Smooth muscle cell (in vitro differentiated cells): ENCODE measurements around the gene ACAD10. TPM values are rescaled to one million over a fixed set of nuclear protein-coding genes. Genes with fewer than 3 reads are reported as not detected.
A peak's percentile ranks its signal among the peaks of the same experiment; 100 is the strongest.

ENCODE experiments used
- DNase-seq: peaks from one replicate; lab custom pipeline; 2025; ENCODE audit not compliant: unreplicated experiment; lab: John Stamatoyannopoulos, UW
- H2AFZ ChIP-seq: fragments of 200-600 bp; sonication (generic); 2 replicates; pipeline ENCODE4 v1.6.0; 2016; ENCODE audit warnings: antibody characterized with exemption, low read depth, mild to moderate bottlenecking
- H3F3A ChIP-seq: fragments of 200-600 bp; sonication (generic); 2 replicates; pipeline ENCODE4 v1.6.0; 2017; ENCODE audit warnings: antibody characterized with exemption, low read depth
- H3K27ac ChIP-seq: fragments of 200-600 bp; sonication (generic); 2 replicates; pipeline ENCODE4 v1.5.1; 2016; ENCODE audit warnings: low read depth, mild to moderate bottlenecking
- H3K27me3 ChIP-seq: fragments of 200-600 bp; sonication (generic); 2 replicates; pipeline ENCODE4 v1.6.1; 2016; ENCODE audit warnings: low read depth, mild to moderate bottlenecking
- H3K36me3 ChIP-seq: fragments of 200-600 bp; sonication (generic); 2 replicates; pipeline ENCODE4 v1.5.1; 2016; ENCODE audit warnings: low read depth
- H3K4me1 ChIP-seq: fragments of 200-600 bp; sonication (generic); 2 replicates; pipeline ENCODE4 v1.5.1; 2016; ENCODE audit warnings: low read depth
- H3K4me2 ChIP-seq: fragments of 200-600 bp; sonication (generic); 2 replicates; pipeline ENCODE4 v1.6.0; 2016; ENCODE audit warnings: mild to moderate bottlenecking
- H3K4me3 ChIP-seq: fragments of 200-600 bp; sonication (generic); 2 replicates; pipeline ENCODE4 v1.5.1; 2016; ENCODE audit warnings: mild to moderate bottlenecking
- H3K79me2 ChIP-seq: fragments of 200-600 bp; sonication (generic); 2 replicates; pipeline ENCODE4 v1.6.0; 2016; ENCODE audit warnings: low read depth, mild to moderate bottlenecking
- H3K9ac ChIP-seq: fragments of 200-600 bp; sonication (generic); 2 replicates; pipeline ENCODE4 v1.6.0; 2016; ENCODE audit warnings: low read depth
- H3K9me3 ChIP-seq: fragments of 200-600 bp; sonication (generic); replicated peaks from 2 replicates; pipeline ENCODE4 v1.5.1; 2016; ENCODE audit warnings: low read depth
- H4K20me1 ChIP-seq: fragments of 200-600 bp; sonication (generic); 2 replicates; pipeline ENCODE4 v1.6.0; 2016; ENCODE audit warnings: low read depth
- WGBS: methylation state at CpG from one replicate; pipeline ENCODE4 v1.1.7; 2016; ENCODE audit warnings: low lambda C conversion rate; 5-methylcytosine and 5-hydroxymethylcytosine counted together
- polyA plus RNA-seq: library from polyadenylated mRNA; unstranded; fragments of >200 nt; fragmentation: Nextera tagmentation; extraction: Ambion mirVana; gene quantifications from 2 replicates; pipeline ENCODE4 v1.2.1, GENCODE V29; 2016
- total RNA-seq: library from RNA; depleted of rRNA; stranded (reverse); fragments of >200 nt; gene quantifications from 2 replicates; pipeline ENCODE4 v1.2.3, GENCODE V29; 2014
- TF ChIP-seq, protein P1 (sequence below): fragments of 200-600 bp; sonication (generic); IDR thresholded peaks from 2 replicates; pipeline ENCODE4 v1.5.1; 2017; ENCODE audit warnings: borderline replicate concordance, mild to moderate bottlenecking, antibody characterized with exemption; ENCODE audit not compliant: insufficient read depth, poor library complexity, severe bottlenecking

ACAD10 gene
- total and polyA plus RNA-seq, 2 experiments from 2014 or later = 13.4 to 14.9 TPM

DNA sequence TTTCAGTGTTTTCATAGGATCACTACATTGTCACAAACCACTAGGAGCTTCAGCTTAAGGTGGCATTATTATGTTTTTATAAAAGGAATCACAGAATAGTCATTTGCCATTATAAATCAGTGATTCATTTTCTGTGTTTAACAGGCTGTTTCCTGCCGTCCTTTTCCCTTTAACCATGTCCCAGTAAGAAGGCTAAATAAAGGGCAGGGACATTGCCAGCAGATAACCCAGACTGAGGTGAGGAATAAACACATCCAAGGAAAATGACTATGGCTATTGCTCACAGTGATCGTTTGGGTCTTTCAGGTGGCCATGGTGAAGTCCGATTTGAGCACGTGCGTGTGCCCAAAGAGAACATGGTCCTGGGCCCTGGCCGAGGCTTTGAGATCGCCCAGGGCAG is 63.0 kb downstream of the ACAD10 start:
- 96% methylated on average over 7 of the region's 7 CpGs for WGBS

DNA sequence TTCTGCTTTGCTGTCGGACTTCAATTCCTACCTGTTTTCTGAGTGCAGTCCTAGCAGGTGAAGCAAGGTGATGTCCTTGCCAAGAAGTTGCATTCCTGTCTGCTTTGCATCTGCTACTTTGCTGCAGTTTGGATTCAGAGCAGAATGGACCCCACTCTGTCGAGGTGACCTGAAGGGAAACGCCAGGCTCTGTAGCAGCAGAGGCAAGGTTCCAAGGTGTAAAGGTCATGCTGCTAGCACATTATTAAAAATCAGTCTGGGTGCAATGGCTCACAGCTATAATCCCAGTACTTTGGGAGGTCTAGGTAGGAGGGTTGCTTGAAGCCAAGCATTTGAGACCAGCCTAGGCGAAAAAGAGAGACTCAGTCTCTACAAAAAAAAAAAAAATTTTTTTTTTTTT is 63.5 kb downstream of the ACAD10 start:
- no peak overlapping the region for H3K27ac ChIP-seq
- no peaks in the 10 kb centered on the region for H3F3A ChIP-seq
- no peaks in the 10 kb centered on the region for H3K9me3 ChIP-seq
- no peaks in the 10 kb centered on the region for H4K20me1 ChIP-seq
- no peak for DNase-seq
- H2AFZ ChIP-seq = no peak overlapping the region
- no peaks in the 10 kb centered on the region for H3K27me3 ChIP-seq
- TF ChIP-seq, protein P1, sequence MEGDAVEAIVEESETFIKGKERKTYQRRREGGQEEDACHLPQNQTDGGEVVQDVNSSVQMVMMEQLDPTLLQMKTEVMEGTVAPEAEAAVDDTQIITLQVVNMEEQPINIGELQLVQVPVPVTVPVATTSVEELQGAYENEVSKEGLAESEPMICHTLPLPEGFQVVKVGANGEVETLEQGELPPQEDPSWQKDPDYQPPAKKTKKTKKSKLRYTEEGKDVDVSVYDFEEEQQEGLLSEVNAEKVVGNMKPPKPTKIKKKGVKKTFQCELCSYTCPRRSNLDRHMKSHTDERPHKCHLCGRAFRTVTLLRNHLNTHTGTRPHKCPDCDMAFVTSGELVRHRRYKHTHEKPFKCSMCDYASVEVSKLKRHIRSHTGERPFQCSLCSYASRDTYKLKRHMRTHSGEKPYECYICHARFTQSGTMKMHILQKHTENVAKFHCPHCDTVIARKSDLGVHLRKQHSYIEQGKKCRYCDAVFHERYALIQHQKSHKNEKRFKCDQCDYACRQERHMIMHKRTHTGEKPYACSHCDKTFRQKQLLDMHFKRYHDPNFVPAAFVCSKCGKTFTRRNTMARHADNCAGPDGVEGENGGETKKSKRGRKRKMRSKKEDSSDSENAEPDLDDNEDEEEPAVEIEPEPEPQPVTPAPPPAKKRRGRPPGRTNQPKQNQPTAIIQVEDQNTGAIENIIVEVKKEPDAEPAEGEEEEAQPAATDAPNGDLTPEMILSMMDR = no peak
- WGBS = 98% methylated on average over 4 of the region's 4 CpGs
- no peak overlapping the region for H3K4me2 ChIP-seq
- H3K9ac ChIP-seq = no peak overlapping the region
- H3K4me1 ChIP-seq = no peaks in the 10 kb centered on the region
- no peak overlapping the region for H3K4me3 ChIP-seq
- H3K79me2 ChIP-seq = no peaks in the 10 kb centered on the region
- H3K36me3 ChIP-seq = no peaks in the 10 kb centered on the region

More for the DNA sequence above, 63.0 kb downstream of the ACAD10 start:
- H3K4me1 ChIP-seq = no peaks in the 10 kb centered on the region
- H3K4me2 ChIP-seq = no peak overlapping the region
- no peak overlapping the region for H3K9ac ChIP-seq
- no peaks in the 10 kb centered on the region for H3K79me2 ChIP-seq
- H3K36me3 ChIP-seq = no peaks in the 10 kb centered on the region
- H3K27me3 ChIP-seq = no peaks in the 10 kb centered on the region
- H3F3A ChIP-seq = no peaks in the 10 kb centered on the region
- TF ChIP-seq, protein P1 = no peak
- H3K27ac ChIP-seq = no peak overlapping the region
- H3K4me3 ChIP-seq = no peak overlapping the region
- no peak for DNase-seq
- no peak overlapping the region for H2AFZ ChIP-seq
- H3K9me3 ChIP-seq = no peaks in the 10 kb centered on the region
- H4K20me1 ChIP-seq = no peaks in the 10 kb centered on the region

- TF ChIP-seq, protein P1 = peak; percentile 62
- no peaks in the 10 kb centered on the region for H3K79me2 ChIP-seq
- no peak overlapping the region for H3K4me2 ChIP-seq
- no peaks in the 10 kb centered on the region for H3K9me3 ChIP-seq
- WGBS = 65% methylated on average over 23 of the region's 23 CpGs
- no peaks in the 10 kb centered on the region for H3K36me3 ChIP-seq
- no peaks in the 10 kb centered on the region for H3F3A ChIP-seq
- H3K27ac ChIP-seq = no peak overlapping the region
- H2AFZ ChIP-seq = no peak overlapping the region
- H3K4me3 ChIP-seq = no peak overlapping the region
- H3K9ac ChIP-seq = no peak overlapping the region
- no peaks in the 10 kb centered on the region for H3K27me3 ChIP-seq
- DNase-seq = no peak
- peaks cover 2% of the 10 kb centered on the region for H3K4me1 ChIP-seq
- H4K20me1 ChIP-seq = no peaks in the 10 kb centered on the region
Observed at GRCh38 chr12:111753144-111753881, 67.5 kb downstream of the ACAD10 start.

DNA sequence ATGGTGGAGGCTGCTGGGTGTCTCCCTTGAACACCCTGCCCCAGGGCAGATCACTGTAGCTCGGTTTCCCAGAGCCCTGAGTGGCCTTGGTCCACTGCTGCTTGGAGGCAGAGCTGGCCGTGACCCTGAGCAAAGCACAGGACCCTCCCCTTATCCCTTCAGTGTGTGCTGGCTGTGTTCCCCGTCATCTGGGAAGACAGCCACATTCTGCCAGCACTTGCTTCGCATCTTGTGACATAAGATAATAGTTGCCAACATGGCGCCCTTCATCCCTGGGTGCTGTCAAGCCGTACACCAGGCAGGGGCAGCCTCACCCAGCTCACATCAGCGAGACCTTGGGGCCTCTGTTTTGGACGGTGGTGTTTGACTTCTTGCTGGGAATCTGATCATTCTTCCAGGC is 68.8 kb downstream of the ACAD10 start:
- no peak overlapping the region for H3K4me2 ChIP-seq
- no peaks in the 10 kb centered on the region for H3K9me3 ChIP-seq
- no peaks in the 10 kb centered on the region for H3K36me3 ChIP-seq
- H3K9ac ChIP-seq = no peak overlapping the region
- no peak overlapping the region for H3K4me3 ChIP-seq
- H2AFZ ChIP-seq = no peak overlapping the region
- TF ChIP-seq, protein P1 = no peak
- H3K79me2 ChIP-seq = no peaks in the 10 kb centered on the region
- H3K4me1 ChIP-seq = peaks cover 5% of the 10 kb centered on the region
- no peak overlapping the region for H3K27ac ChIP-seq
- no peak for DNase-seq
- 96% methylated on average over 8 of the region's 8 CpGs for WGBS
- H4K20me1 ChIP-seq = peaks cover 8% of the 10 kb centered on the region
- H3F3A ChIP-seq = no peaks in the 10 kb centered on the region
- no peaks in the 10 kb centered on the region for H3K27me3 ChIP-seq
